GM12801 (cell line): ENCODE results near the gene POLE2.

Experiments used
- TF ChIP-seq, protein P1 (sequence below): IDR thresholded peaks from one replicate; pipeline ENCODE4 v1.5.1; 2011; ENCODE audit warnings: control low read depth; ENCODE audit not compliant: insufficient read length; ENCODE audit errors: extremely low read depth

Gene POLE2

DNA sequence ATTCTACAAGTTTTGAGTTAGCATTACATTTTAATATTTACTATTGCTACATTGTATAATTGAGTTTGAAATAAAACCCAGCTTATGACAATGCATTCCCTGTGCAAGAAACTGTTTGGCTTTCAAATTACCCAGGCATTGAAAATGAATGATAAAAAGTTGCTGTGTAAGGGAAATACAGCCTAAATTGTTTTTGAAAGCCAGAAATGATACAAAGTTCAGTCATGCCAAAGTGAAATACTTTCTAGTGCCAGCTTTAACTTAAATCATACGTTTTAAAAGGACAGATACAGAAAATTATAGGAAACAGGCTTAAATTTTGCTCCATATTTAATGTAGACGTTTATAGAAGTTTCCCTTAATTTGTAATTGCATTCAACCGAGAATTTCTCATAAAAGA, 64.6 kb downstream of the POLE2 start:
- TF ChIP-seq, protein P1, sequence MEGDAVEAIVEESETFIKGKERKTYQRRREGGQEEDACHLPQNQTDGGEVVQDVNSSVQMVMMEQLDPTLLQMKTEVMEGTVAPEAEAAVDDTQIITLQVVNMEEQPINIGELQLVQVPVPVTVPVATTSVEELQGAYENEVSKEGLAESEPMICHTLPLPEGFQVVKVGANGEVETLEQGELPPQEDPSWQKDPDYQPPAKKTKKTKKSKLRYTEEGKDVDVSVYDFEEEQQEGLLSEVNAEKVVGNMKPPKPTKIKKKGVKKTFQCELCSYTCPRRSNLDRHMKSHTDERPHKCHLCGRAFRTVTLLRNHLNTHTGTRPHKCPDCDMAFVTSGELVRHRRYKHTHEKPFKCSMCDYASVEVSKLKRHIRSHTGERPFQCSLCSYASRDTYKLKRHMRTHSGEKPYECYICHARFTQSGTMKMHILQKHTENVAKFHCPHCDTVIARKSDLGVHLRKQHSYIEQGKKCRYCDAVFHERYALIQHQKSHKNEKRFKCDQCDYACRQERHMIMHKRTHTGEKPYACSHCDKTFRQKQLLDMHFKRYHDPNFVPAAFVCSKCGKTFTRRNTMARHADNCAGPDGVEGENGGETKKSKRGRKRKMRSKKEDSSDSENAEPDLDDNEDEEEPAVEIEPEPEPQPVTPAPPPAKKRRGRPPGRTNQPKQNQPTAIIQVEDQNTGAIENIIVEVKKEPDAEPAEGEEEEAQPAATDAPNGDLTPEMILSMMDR = no peak

DNA sequence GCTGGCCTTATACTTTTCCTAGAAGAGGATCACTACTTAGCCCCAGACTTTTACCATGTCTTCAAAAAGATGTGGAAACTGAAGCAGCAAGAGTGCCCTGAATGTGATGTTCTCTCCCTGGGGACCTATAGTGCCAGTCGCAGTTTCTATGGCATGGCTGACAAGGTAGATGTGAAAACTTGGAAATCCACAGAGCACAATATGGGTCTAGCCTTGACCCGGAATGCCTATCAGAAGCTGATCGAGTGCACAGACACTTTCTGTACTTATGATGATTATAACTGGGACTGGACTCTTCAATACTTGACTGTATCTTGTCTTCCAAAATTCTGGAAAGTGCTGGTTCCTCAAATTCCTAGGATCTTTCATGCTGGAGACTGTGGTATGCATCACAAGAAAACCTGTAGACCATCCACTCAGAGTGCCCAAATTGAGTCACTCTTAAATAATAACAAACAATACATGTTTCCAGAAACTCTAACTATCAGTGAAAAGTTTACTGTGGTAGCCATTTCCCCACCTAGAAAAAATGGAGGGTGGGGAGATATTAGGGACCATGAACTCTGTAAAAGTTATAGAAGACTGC, 65.9 kb downstream of the POLE2 start:
- TF ChIP-seq, protein P1 = no peak

DNA sequence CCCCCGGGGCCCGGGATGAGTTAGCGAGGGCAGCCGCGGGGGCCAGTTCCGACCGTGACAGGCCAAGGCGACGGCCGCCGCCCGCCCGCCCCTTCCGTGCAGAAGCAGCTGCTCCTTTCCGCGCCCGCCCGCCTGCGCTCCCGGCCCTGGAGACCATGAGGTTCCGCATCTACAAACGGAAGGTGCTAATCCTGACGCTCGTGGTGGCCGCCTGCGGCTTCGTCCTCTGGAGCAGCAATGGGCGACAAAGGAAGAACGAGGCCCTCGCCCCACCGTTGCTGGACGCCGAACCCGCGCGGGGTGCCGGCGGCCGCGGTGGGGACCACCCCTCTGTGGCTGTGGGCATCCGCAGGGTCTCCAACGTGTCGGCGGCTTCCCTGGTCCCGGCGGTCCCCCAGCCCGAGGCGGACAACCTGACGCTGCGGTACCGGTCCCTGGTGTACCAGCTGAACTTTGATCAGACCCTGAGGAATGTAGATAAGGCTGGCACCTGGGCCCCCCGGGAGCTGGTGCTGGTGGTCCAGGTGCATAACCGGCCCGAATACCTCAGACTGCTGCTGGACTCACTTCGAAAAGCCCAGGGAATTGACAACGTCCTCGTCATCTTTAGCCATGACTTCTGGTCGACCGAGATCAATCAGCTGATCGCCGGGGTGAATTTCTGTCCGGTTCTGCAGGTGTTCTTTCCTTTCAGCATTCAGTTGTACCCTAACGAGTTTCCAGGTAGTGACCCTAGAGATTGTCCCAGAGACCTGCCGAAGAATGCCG, 66.7 kb downstream of the POLE2 start:
- TF ChIP-seq, protein P1 = no peak

DNA sequence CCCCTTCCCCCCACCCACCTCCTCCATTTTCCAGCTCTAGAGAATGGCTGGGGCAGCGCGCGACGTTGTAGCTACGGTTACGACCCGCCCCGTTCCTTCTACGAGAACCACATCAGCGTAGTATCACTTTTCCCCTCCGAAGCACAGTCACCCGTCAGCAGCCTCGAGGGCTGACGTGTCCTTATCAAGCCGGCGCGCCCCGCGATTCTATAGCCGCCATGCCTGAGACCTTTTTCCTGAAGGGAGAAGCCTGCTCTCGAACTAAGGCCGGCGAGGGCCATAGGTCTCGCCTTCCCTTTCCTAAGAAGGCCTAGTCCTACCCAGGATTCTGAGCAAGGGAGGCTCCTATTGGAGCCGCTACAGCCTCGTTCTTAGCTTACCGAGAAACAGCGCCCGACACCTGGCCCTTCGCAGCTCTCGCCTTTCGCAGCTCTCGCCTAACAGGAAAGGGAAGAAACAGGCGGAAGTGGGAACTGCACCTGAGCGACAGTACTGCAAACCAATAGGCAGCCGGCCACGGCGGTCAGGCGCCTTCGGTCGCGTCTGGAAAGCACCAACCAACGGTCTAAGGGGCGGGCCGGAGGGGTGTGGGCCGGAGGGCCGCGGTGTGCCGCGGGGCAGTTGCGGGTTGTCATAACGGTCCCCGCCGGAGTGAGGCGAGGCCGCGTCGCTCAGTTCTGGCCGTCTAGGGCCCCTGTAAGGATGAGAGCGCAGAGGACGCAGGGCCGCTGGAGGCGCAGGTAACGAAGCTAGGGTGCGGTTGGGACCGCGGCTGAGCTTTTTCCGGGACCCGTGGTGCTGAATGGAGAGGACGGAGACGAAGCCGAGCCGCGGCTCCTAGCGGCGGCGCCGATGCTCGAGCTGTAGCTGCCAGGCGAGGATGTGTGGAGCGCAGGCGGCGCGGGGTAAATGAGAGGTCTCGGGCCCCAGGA, 67.6 kb downstream of the POLE2 start, which contains the start of the genes MGAT2 and RPL36AL:
Gene MGAT2, plus strand, starts transcription at position 618 of the 932 bp plus-strand sequence. CDS start 470 bp downstream, outside the sequence.
Gene RPL36AL, minus strand, starts transcription at position 445 of the 932 bp plus-strand sequence. CDS start 1,522 bp downstream, outside the sequence.
- TF ChIP-seq, protein P1 = no peak

DNA sequence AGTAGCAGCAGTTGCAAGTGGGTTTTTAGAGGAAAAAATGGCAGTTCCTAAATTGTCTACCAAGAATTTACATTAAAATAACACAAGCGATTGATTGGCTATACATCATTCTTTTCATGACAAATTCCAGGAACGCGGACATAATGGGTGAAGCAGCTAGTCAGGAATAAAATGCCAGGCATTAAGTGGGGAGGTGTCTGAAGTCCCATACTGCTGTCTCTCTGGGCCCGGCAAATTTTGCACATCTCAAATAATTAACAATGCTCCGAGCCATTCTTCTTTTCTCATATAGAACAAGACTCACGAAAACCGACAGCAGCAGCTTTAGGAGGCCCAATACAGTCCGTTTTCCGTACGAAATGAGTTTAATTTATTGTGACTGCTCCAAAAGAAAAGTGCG, 68.3 kb downstream of the POLE2 start:
- TF ChIP-seq, protein P1 = no peak

DNA sequence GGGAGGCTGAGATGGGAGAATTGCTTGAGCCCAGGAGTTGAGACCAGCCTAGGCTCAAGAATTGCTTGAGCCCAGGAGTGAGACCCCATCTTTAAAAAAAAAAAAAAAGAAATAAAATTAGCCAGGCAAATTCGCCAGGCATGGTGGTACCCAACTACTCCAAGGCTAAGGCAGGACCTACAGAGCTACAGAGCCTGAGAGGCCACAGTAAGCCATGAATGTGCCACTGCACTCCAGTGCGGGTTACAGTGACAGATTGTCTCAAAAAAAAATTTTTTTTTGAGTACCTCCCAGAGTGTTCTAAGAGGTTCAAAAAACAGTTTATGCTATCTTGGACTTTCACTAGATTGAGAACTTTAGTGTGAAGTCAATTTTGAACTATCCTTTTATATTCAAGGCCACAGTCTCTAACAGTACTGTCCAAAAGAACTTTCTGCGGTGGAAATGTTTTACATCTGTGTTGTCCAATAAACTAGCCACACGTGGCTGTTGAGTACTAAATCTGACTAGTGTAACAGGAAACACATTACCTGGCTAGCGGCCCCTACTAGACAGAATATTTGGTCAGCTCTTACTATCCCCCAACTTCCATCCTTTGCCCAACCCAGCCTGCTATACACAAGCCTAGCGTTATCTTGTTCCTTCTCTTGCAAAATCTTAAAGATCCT, 70.0 kb downstream of the POLE2 start:
- TF ChIP-seq, protein P1 = no peak
